ENCODE results near the gene SF3B2. TPM values are rescaled to one million over a fixed set of nuclear protein-coding genes. Genes with fewer than 3 reads are reported as not detected.

The SF3B2 gene
- total and polyA plus RNA-seq, 9 donors = 113 to 203 (median 189) TPM

DNA sequence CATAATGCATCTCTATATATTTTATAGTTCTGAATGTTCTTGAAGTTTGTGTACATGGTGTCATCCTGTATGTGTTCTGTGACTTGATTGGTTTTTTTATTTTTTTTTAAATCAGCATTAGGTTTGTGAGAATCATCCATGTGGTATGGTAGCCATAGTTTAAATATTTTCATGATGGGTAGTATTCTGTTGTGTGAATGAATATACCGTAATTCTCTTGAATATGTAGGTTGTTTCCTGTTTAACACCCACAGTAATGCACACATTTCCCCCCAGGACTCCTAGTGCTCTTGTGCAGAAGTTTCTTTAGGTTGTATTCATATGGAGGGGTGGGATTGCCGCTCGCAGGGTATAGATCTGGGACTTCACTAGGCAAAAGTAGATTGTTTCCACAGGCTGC, 19.9 kb downstream of the SF3B2 start:
- Histone ChIP-seq H3K4me1 (ENCODE audit: insufficient read depth) (peaks cover 15% of the 10 kb centered on the region), H3K4me3 (no peak overlapping the region), H3K27ac (no peak overlapping the region), H3K27me3 (no peaks in the 10 kb centered on the region), H3K9me3 (no peaks in the 10 kb centered on the region), H3K36me3 (no peaks in the 10 kb centered on the region)
- intact Hi-C loops (cut with DNase I) = no loop called here
- TF ChIP-seq POLR2A (IDR thresholded peaks at IDR 0.05) = no peak
- no peak for TF ChIP-seq CTCF (IDR thresholded peaks at IDR 0.05)
- no peak for TF ChIP-seq EP300 (IDR thresholded peaks at IDR 0.05)
- no peak for DNase-seq
- 92 to 97% (median 95%) methylated on average over 3 of the region's 3 CpGs for WGBS, 3 donors

- intact Hi-C loops (cut with DNase I) = no loop called here
- no peak overlapping the region for H3K27ac ChIP-seq
These were observed 20.4 kb downstream of the SF3B2 start for GRCh38 chr11:66072518-66072917.

DNA sequence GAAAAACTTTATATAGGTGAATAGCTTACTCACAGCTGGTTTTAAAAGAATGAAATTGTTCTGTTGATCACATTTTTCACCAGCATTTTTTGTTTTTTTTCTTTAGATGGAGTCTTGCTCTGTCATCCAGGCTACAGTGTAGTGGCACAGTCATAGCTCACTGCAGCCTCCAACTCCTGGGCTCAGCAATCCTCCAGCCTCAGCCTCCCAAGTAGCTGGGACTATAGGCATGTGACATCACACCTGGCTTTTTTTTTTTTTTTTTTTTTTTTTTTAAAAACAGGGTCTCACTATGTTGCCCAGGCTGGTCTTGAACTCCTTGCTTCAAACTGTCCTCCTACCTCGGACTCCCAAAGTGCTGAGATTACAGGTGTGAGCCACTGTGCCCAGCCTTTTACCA, 21.5 kb downstream of the SF3B2 start:
- WGBS, 3 donors = 81 to 100% (median 92%) methylated on average over 1 of the region's 1 CpG
- intact Hi-C loops (cut with DNase I) = no loop called here
- TF ChIP-seq CTCF (IDR thresholded peaks at IDR 0.05) (no peak), EP300 (IDR thresholded peaks at IDR 0.05) (no peak), POLR2A (IDR thresholded peaks at IDR 0.05) (no peak)
- Histone ChIP-seq H3K36me3 (no peaks in the 10 kb centered on the region), H3K27me3 (no peaks in the 10 kb centered on the region), H3K4me3 (no peak overlapping the region), H3K9me3 (no peaks in the 10 kb centered on the region), H3K4me1 (ENCODE audit: insufficient read depth) (peaks cover 13% of the 10 kb centered on the region), H3K27ac (no peak overlapping the region)
- no peak for DNase-seq

More at GRCh38 chr11:66072518-66072917, 20.4 kb downstream of the SF3B2 start:
- H3K4me1 ChIP-seq (ENCODE audit: insufficient read depth) = peaks cover 15% of the 10 kb centered on the region
- no peak for DNase-seq
- no peaks in the 10 kb centered on the region for H3K27me3 ChIP-seq
- no peaks in the 10 kb centered on the region for H3K36me3 ChIP-seq
- TF ChIP-seq CTCF (IDR thresholded peaks at IDR 0.05) (no peak), EP300 (IDR thresholded peaks at IDR 0.05) (no peak), POLR2A (IDR thresholded peaks at IDR 0.05) (no peak)
- no peaks in the 10 kb centered on the region for H3K9me3 ChIP-seq
- 77 to 81% (median 80%) methylated on average over 8 of the region's 8 CpGs for WGBS, 3 donors
- H3K4me3 ChIP-seq = no peak overlapping the region

DNA sequence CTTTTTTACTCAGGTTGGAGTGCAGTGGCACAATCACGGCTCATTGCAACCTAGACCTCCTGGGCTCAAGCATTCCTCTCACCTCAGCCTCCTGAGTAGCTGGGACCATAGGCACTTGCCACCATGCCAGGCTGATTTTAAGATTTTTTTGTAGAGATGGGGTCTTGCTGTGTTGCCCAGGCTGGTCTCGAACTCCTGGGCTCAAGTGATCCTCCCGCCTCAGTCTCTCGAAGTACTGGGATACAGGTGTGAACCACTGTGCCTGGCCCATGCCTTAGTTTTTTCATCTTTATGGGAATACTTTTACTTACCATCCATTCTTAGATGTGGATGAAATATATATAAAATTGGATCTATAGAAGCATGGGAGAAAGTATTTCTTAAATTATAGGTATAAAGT, 23.1 kb downstream of the SF3B2 start:
- WGBS, 3 donors = 96 to 98% (median 98%) methylated on average over 4 of the region's 4 CpGs
- intact Hi-C loops (cut with DNase I) = no loop called here
- no peaks in the 10 kb centered on the region for H3K27me3 ChIP-seq
- no peak overlapping the region for H3K27ac ChIP-seq
- H3K4me1 ChIP-seq (ENCODE audit: insufficient read depth) = peaks cover 6% of the 10 kb centered on the region
- H3K4me3 ChIP-seq = no peak overlapping the region
- H3K36me3 ChIP-seq = no peaks in the 10 kb centered on the region
- no peaks in the 10 kb centered on the region for H3K9me3 ChIP-seq
- TF ChIP-seq CTCF (IDR thresholded peaks at IDR 0.05) (no peak), EP300 (IDR thresholded peaks at IDR 0.05) (no peak), POLR2A (IDR thresholded peaks at IDR 0.05) (no peak)
- DNase-seq = no peak

Measured in ovary (tissue), 9 donors.